ENCODE results near the gene TOR1AIP1. TPM values are rescaled to one million over a fixed set of nuclear protein-coding genes. Genes with fewer than 3 reads are reported as not detected.

Gene TOR1AIP1
- total and polyA plus RNA-seq, 11 donors, result 16.0 to 68.2 (median 45.2) TPM

GRCh38 chr1:179917601-179918429 lies 35.7 kb downstream of the TOR1AIP1 start:
- DNase-seq (no peak), ATAC-seq (no peak)
- Histone ChIP-seq H3K36me3 (peaks cover 0 to 95% (median 78%) of the 10 kb centered on the region in 9 donors), H3K4me3 (no peak overlapping the region), H3K27ac (no peak overlapping the region), H3K4me1 (peaks cover 0 to 5% (median 0%) of the 10 kb centered on the region in 12 donors), H3K27me3 (no peaks in the 10 kb centered on the region), H3K9me3 (no peaks in the 10 kb centered on the region)
- intact Hi-C loops (cut with DNase I), result loop anchor here in 1 of 10 donors (10.0 kb wide), 1 partner anchor 157 kb away; no protein-coding TSS in a partner anchor
- WGBS, 4 donors, result 85 to 87% (median 85%) methylated on average over 10 of the region's 10 CpGs
- TF ChIP-seq POLR2A (IDR thresholded peaks at IDR 0.05) (no peak), CTCF (IDR thresholded peaks at IDR 0.05) (no peak)

- Histone ChIP-seq H3K36me3 (peaks cover 0 to 59% (median 42%) of the 10 kb centered on the region in 9 donors), H3K27me3 (no peaks in the 10 kb centered on the region), H3K4me3 (no peak overlapping the region), H3K9me3 (no peaks in the 10 kb centered on the region), H3K27ac (no peak overlapping the region), H3K4me1 (peaks cover 0 to 8% (median 0%) of the 10 kb centered on the region in 12 donors)
- TF ChIP-seq CTCF (IDR thresholded peaks at IDR 0.05) (no peak), POLR2A (IDR thresholded peaks at IDR 0.05) (no peak)
- intact Hi-C loops (cut with DNase I), result no loop called here
- ATAC-seq, result no peak
- no peak for DNase-seq
- WGBS, 4 donors, result 89 to 100% (median 94%) methylated on average over 1 of the region's 1 CpG
Measured at GRCh38 chr1:179921472-179921871, 39.4 kb downstream of the TOR1AIP1 start.

- peaks cover 0 to 51% (median 34%) of the 10 kb centered on the region in 9 donors for H3K36me3 ChIP-seq
- WGBS, 4 donors, result 77 to 80% (median 79%) methylated on average over 8 of the region's 8 CpGs
- ATAC-seq, result no peak
Measured at GRCh38 chr1:179921981-179922872, 40.1 kb downstream of the TOR1AIP1 start.

More at GRCh38 chr1:179921981-179922872, 40.1 kb downstream of the TOR1AIP1 start:
- Histone ChIP-seq H3K4me3 (no peak overlapping the region), H3K27ac (no peak overlapping the region), H3K4me1 (peaks cover 0 to 8% (median 0%) of the 10 kb centered on the region in 12 donors), H3K9me3 (no peaks in the 10 kb centered on the region), H3K27me3 (no peaks in the 10 kb centered on the region)
- intact Hi-C loops (cut with DNase I), result no loop called here
- no peak for DNase-seq
- TF ChIP-seq CTCF (IDR thresholded peaks at IDR 0.05) (no peak), POLR2A (IDR thresholded peaks at IDR 0.05) (no peak)
